ENCODE results near the gene SSBP3.

Gene SSBP3

DNA sequence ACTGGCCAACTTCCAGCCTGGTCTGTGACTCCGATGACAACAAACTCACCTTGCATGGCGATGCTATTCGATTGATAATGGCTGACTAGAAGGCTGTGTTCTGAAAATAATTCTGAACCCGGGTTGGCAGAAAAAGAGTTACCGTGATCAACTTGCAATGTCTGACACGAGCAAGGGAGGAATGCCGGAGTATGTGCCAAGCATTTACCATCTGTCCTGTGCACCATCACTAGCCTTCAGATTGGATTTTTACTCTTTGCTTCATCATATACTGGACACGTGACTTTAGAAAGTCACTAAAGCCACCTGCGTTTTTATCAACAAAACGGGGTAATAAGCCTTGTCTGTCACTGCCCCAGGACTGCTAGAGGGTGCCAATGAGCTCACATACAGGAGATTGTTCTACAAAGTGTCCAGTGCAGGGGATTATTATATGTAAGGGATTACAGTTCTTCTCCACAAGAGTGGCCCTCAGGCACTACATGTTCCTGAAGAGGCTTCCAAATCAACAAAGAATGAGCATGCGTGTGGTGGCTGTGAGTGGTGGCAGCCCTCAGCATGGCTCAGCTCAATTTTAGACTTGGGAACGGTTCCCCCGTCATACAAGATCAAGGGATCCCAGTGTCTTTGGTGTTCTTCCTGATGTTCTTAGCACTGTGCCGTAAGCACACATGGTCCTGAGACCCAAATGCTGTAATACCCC, 35.8 kb downstream of the SSBP3 start:
- DNase-seq (ENCODE audit: extremely low spot score): no peak
- TF ChIP-seq, protein P1, sequence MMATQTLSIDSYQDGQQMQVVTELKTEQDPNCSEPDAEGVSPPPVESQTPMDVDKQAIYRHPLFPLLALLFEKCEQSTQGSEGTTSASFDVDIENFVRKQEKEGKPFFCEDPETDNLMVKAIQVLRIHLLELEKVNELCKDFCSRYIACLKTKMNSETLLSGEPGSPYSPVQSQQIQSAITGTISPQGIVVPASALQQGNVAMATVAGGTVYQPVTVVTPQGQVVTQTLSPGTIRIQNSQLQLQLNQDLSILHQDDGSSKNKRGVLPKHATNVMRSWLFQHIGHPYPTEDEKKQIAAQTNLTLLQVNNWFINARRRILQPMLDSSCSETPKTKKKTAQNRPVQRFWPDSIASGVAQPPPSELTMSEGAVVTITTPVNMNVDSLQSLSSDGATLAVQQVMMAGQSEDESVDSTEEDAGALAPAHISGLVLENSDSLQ (IDR thresholded peaks at IDR 0.05): no peak
- TF ChIP-seq ELF4 (IDR thresholded peaks at IDR 0.05) (no peak), BHLHE40 (IDR thresholded peaks at IDR 0.05; ENCODE audit: borderline replicate concordance) (no peak), CTBP1 (IDR thresholded peaks at IDR 0.05; ENCODE audit: borderline replicate concordance) (no peak), TARDBP (IDR thresholded peaks at IDR 0.05) (no peak), HDGF (IDR thresholded peaks at IDR 0.05; ENCODE audit: borderline replicate concordance) (no peak), FOXK2 (IDR thresholded peaks at IDR 0.05) (no peak), SP1 (IDR thresholded peaks at IDR 0.05) (no peak), LEF1 (IDR thresholded peaks at IDR 0.05; ENCODE audit: borderline replicate concordance) (no peak), ARNT (IDR thresholded peaks at IDR 0.05) (no peak), ZNF384 (IDR thresholded peaks at IDR 0.05) (no peak), L3MBTL2 (conservative IDR thresholded peaks at IDR 0.05) (no peak), NFRKB (IDR thresholded peaks at IDR 0.05) (no peak), SUZ12 (IDR thresholded peaks at IDR 0.05) (no peak), FOXM1 (IDR thresholded peaks at IDR 0.05; ENCODE audit: borderline replicate concordance) (no peak), FOXA1 (IDR thresholded peaks at IDR 0.05) (no peak)
- ChIA-PET CTCF (interaction anchor here (0.6 kb wide), 1 partner anchor 13 kb away, joined by 3 read pairs; no protein-coding TSS in a partner anchor), POLR2A (interaction anchor here (1.4 kb wide), 1 partner anchor 11 kb away, joined by 4 read pairs; no protein-coding TSS in a partner anchor)

DNA sequence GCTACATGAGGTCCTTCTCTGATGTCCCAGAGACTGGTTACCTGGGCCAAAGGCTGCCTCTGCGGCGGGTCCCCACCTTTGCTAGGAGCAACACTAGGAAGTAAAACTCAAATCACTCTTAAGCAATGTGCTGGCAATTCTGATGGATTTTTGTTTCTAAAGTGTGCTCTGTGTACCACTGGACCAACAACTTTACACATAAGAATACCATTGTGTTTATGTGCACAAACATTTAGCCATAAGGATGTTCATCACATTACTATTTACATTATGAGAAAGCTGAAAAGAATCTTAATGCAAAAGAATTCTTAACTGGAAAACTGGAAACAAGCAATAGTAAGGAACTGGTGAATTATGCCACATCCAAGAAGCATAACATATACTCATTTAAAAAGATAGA, 38.6 kb downstream of the SSBP3 start:
- TF ChIP-seq L3MBTL2 (conservative IDR thresholded peaks at IDR 0.05) (no peak), SUZ12 (IDR thresholded peaks at IDR 0.05) (no peak), ELF4 (IDR thresholded peaks at IDR 0.05) (no peak), ZNF384 (IDR thresholded peaks at IDR 0.05) (no peak), SP1 (IDR thresholded peaks at IDR 0.05) (no peak), FOXA1 (IDR thresholded peaks at IDR 0.05) (no peak), FOXK2 (IDR thresholded peaks at IDR 0.05) (no peak), HDGF (IDR thresholded peaks at IDR 0.05; ENCODE audit: borderline replicate concordance) (no peak), ARNT (IDR thresholded peaks at IDR 0.05) (no peak), NFRKB (IDR thresholded peaks at IDR 0.05) (no peak), BHLHE40 (IDR thresholded peaks at IDR 0.05; ENCODE audit: borderline replicate concordance) (no peak), FOXM1 (IDR thresholded peaks at IDR 0.05; ENCODE audit: borderline replicate concordance) (no peak), TARDBP (IDR thresholded peaks at IDR 0.05) (no peak), LEF1 (IDR thresholded peaks at IDR 0.05; ENCODE audit: borderline replicate concordance) (no peak), CTBP1 (IDR thresholded peaks at IDR 0.05; ENCODE audit: borderline replicate concordance) (no peak)
- TF ChIP-seq, protein P1 (IDR thresholded peaks at IDR 0.05): no peak
- CTCF ChIA-PET: interaction anchor here (0.6 kb wide), 1 partner anchor 16 kb away, joined by 4 read pairs; no protein-coding TSS in a partner anchor
- POLR2A ChIA-PET: no interaction called here
- no peak for DNase-seq (ENCODE audit: extremely low spot score)

DNA sequence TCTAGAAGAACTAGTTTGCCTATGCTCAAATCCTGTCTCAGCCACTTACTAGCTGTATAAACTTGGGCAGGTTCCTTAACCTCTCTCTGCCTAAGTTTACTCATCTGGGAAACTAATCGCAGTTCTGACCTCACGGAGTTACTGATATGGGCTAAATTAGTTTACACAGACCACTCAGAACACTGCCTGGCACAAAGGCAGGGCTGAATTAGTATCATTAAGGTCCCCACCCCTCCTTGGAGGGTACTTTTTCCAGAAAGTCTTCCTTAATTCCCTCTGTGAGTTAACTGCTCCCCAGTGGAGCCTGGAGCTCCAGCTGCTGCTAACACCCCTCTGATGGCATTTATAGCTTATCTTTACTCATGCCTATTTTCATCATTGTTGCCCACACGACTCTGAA, 40.3 kb downstream of the SSBP3 start:
- TF ChIP-seq, protein P1 (IDR thresholded peaks at IDR 0.05): no peak
- TF ChIP-seq NFRKB (IDR thresholded peaks at IDR 0.05) (no peak), FOXA1 (IDR thresholded peaks at IDR 0.05) (no peak), SP1 (IDR thresholded peaks at IDR 0.05) (no peak), CTBP1 (IDR thresholded peaks at IDR 0.05; ENCODE audit: borderline replicate concordance) (no peak), ARNT (IDR thresholded peaks at IDR 0.05) (no peak)
- no peak for DNase-seq (ENCODE audit: extremely low spot score)
- ChIA-PET POLR2A (no interaction called here), CTCF (interaction anchor here (0.9 kb wide), 1 partner anchor 40 kb away, joined by 3 read pairs; no protein-coding TSS in a partner anchor)

DNA sequence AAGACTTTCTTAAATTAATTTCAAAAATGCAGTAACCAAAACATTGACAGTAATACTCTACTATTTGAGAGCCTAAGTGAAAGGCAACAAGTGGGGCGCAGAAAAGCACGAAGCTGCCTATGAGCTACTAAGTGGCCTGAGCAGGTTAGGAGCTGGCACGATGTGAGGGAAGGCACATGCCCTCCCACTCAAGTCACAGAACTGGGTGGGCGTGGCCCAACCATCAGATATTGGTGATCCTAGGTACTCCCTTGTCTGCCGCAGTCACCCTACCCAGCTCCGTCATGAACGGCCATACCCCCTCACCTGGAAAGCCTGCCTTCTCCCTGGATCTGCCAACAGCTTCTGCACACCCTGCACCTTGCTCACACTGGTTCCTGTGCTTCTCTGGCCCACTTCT, 40.8 kb downstream of the SSBP3 start:
- ChIA-PET POLR2A (no interaction called here), CTCF (interaction anchor here (0.9 kb wide), 1 partner anchor 39 kb away, joined by 3 read pairs; no protein-coding TSS in a partner anchor)
- TF ChIP-seq CTBP1 (IDR thresholded peaks at IDR 0.05; ENCODE audit: borderline replicate concordance): no peak
- TF ChIP-seq BHLHE40 (IDR thresholded peaks at IDR 0.05; ENCODE audit: borderline replicate concordance): no peak
- no peak for TF ChIP-seq ZNF384 (IDR thresholded peaks at IDR 0.05)
- no peak for TF ChIP-seq ELF4 (IDR thresholded peaks at IDR 0.05)
- DNase-seq (ENCODE audit: extremely low spot score): no peak

DNA sequence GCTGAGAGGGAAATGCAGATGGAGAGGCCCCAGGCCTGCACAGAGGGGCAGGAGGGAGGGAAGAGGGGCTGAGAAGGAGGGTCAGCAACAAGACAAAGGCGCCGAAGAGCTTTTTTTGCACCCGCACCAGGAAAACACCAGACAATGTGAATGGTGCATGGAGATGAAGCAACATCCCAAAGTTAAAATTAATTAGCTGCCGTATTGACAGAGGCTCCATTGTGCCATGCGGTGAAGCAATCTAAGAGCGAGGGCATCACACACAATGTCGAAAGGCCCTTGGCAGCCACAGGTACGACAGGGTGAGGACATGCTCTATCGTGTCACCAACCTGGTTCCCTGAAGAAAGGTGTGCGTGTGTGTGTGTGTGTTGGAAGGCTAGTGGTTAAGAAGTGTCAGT, 41.2 kb downstream of the SSBP3 start:
- TF ChIP-seq LEF1 (IDR thresholded peaks at IDR 0.05; ENCODE audit: borderline replicate concordance): no peak
- TF ChIP-seq CTBP1 (IDR thresholded peaks at IDR 0.05; ENCODE audit: borderline replicate concordance): no peak
- TF ChIP-seq ELF4 (IDR thresholded peaks at IDR 0.05): no peak
- TF ChIP-seq FOXK2 (IDR thresholded peaks at IDR 0.05): no peak
- TF ChIP-seq BHLHE40 (IDR thresholded peaks at IDR 0.05; ENCODE audit: borderline replicate concordance): no peak
- TF ChIP-seq FOXM1 (IDR thresholded peaks at IDR 0.05; ENCODE audit: borderline replicate concordance): no peak
- TF ChIP-seq SUZ12 (IDR thresholded peaks at IDR 0.05): no peak
- TF ChIP-seq ZNF384 (IDR thresholded peaks at IDR 0.05): no peak
- no peak for TF ChIP-seq NFRKB (IDR thresholded peaks at IDR 0.05)
- no peak for TF ChIP-seq HDGF (IDR thresholded peaks at IDR 0.05; ENCODE audit: borderline replicate concordance)
- no peak for TF ChIP-seq FOXA1 (IDR thresholded peaks at IDR 0.05)
- no peak for TF ChIP-seq L3MBTL2 (conservative IDR thresholded peaks at IDR 0.05)
- TF ChIP-seq SP1 (IDR thresholded peaks at IDR 0.05): no peak
- TF ChIP-seq ARNT (IDR thresholded peaks at IDR 0.05): no peak
- TF ChIP-seq, protein P1 (IDR thresholded peaks at IDR 0.05): no peak
- TF ChIP-seq TARDBP (IDR thresholded peaks at IDR 0.05): no peak
- no peak for DNase-seq (ENCODE audit: extremely low spot score)
- ChIA-PET POLR2A (no interaction called here), CTCF (no interaction called here)

Data from HEK293T (cell line).